C4-2B (cell line): ENCODE measurements around the gene SLC30A2.

Source experiments
- CTCF ChIP-seq: fragments of 450-650 bp; conservative IDR thresholded peaks from 2 replicates; pipeline ENCODE4 v1.5.1; 2017; ENCODE audit warnings: mild to moderate bottlenecking
- ZFX ChIP-seq: fragments of 450-650 bp; IDR thresholded peaks from 2 replicates; pipeline ENCODE4 v1.6.1; 2017

- TF ChIP-seq CTCF (no peak), ZFX (no peak)
Measured at GRCh38 chr1:26012864-26013263, 33.1 kb downstream of the SLC30A2 start.
